Caco-2 (cell line): ENCODE results near the gene SPTLC1. TPM values are rescaled to one million over a fixed set of nuclear protein-coding genes. Genes with fewer than 3 reads are reported as not detected.
A peak's percentile ranks its signal among the peaks of the same experiment; 100 is the strongest.
"Not testable (repeated sequence)": the region's sequence is repeated elsewhere in the genome, so short reads cannot be mapped to it uniquely, and the experiment has no call there.

Source experiments
- BruUV-seq: library from RNA; stranded (reverse); fragments of 400-500 nt; replicated peaks from 2 replicates; lab custom pipeline; 2021; lab: Mats Ljungman, UMichigan
- CTCF ChIA-PET: fragments of 300-600 bp; sonication (Branson Sonifier 250); formaldehyde crosslinking; loops from one replicate; lab custom pipeline; 2022; ENCODE audit warnings: antibody characterized with exemption; lab: Charles Lee
- POLR2A ChIA-PET: fragments of 300-600 bp; sonication (Branson Sonifier 250); formaldehyde crosslinking; loops from one replicate; lab custom pipeline; 2022; ENCODE audit warnings: antibody characterized with exemption; lab: Charles Lee
- DNase-seq, 2 experiments: peaks; one replicate each; pipeline versions ENCODE4 v3.0.0 to v3.0.0-alpha.2; 2020 to 2022
- H3K27me3 ChIP-seq: replicated peaks from 2 replicates; pipeline ENCODE4 v1.6.0; 2011; ENCODE audit warnings: low read length; ENCODE audit not compliant: control insufficient read depth, insufficient read depth
- H3K36me3 ChIP-seq: 2 replicates; pipeline ENCODE4 v1.5.1; 2011; ENCODE audit warnings: low read length; ENCODE audit not compliant: control insufficient read depth, insufficient read depth
- H3K4me1 ChIP-seq: fragments of 250-450 bp; sonication (Bioruptor Pico); 2 replicates; pipeline ENCODE4 v1.5.1; 2020; ENCODE audit warnings: mild to moderate bottlenecking
- H3K4me3 ChIP-seq: 2 replicates; pipeline ENCODE4 v1.5.1; 2011; ENCODE audit warnings: low read depth, mild to moderate bottlenecking, control low read depth, low read length
- H3K9me3 ChIP-seq: fragments of 250-450 bp; sonication (Bioruptor Pico); 2 replicates; pipeline ENCODE4 v1.5.1; 2020; ENCODE audit warnings: mild to moderate bottlenecking, moderate library complexity
- H3K27ac Mint-ChIP-seq: one replicate; pipeline ENCODE4 v1.8.0; 2022; ENCODE audit warnings: mixed read lengths; ENCODE audit not compliant: unreplicated experiment
- H3K27me3 Mint-ChIP-seq: one replicate; pipeline ENCODE4 v1.8.0; 2022; ENCODE audit warnings: mixed read lengths; ENCODE audit not compliant: insufficient read depth, unreplicated experiment
- H3K36me3 Mint-ChIP-seq: one replicate; pipeline ENCODE4 v1.8.0; 2022; ENCODE audit warnings: mild to moderate bottlenecking, mixed read lengths; ENCODE audit not compliant: insufficient read depth, unreplicated experiment
- H3K4me1 Mint-ChIP-seq: one replicate; pipeline ENCODE4 v1.8.0; 2022; ENCODE audit warnings: low read depth, mixed read lengths; ENCODE audit not compliant: unreplicated experiment
- H3K4me3 Mint-ChIP-seq: one replicate; pipeline ENCODE4 v1.8.0; 2022; ENCODE audit warnings: mild to moderate bottlenecking, moderate library complexity, mixed read lengths; ENCODE audit not compliant: unreplicated experiment
- H3K9me3 Mint-ChIP-seq: one replicate; pipeline ENCODE4 v1.8.0; 2022; ENCODE audit warnings: mixed read lengths; ENCODE audit not compliant: unreplicated experiment
- intact Hi-C: fragments of 100-400 bp; cut with micrococcal nuclease; formaldehyde crosslinking; loops from one replicate; pipeline ENCODE4 v1.10.0; 2022; ENCODE audit not compliant: unreplicated experiment
- total RNA-seq: library from RNA; stranded (reverse); gene quantifications from 2 replicates; pipeline ENCODE4 v1.2.3, GENCODE V29; 2022
- TF ChIP-seq, protein P1 (sequence below), 2 experiments: fragments of 200-600 bp in 1 of 2; IDR thresholded peaks; 1 replicate in 1 of 2; 2 replicates in 1 of 2; pipeline versions ENCODE4 v1.5.1 to v1.8.0; 2011 to 2022; ENCODE audit warnings: antibody characterized with exemption in 1 of 2, control low read depth in 1 of 2, inconsistent platforms in 1 of 2, low read depth in 1 of 2, low read length in 1 of 2, mild to moderate bottlenecking in 1 of 2, moderate library complexity in 1 of 2; ENCODE audit not compliant: insufficient read depth in 1 of 2, severe bottlenecking in 1 of 2, unreplicated experiment in 1 of 2

The SPTLC1 gene
- total RNA-seq, 1 experiment from 2014 or later: 43.6 TPM

DNA sequence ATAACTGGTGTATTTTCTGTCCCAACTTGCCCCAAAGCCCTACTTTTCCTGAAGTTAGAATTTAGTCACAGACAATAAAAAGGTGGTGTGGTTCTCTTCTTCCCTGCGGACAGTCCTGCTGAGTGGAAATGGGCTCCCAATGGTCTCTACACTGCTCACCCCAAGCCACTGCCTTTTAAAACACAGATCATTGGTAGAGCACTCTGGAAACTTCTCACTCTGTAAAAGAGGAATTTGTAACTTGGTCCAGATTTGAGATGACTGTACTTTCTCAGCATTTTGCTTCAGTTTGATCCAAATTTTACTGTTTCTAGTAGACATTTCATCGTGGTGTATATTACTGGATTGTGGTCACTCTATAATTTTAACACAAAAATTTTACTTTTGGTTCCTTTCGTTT is 84.8 kb downstream of the SPTLC1 start:
- Mint-ChIP-seq H3K4me3 (no peak overlapping the region), H3K27me3 (no peaks in the 10 kb centered on the region), H3K36me3 (peaks cover 14% of the 10 kb centered on the region), H3K4me1 (no peaks in the 10 kb centered on the region), H3K27ac (no peak overlapping the region), H3K9me3 (no peaks in the 10 kb centered on the region)
- intact Hi-C loops: no loop called here
- POLR2A ChIA-PET: no interaction called here
- no TSS peak for BruUV-seq
- Histone ChIP-seq H3K4me3 (no peak overlapping the region), H3K36me3 (no peaks in the 10 kb centered on the region), H3K9me3 (no peaks in the 10 kb centered on the region), H3K4me1 (no peaks in the 10 kb centered on the region), H3K27me3 (no peaks in the 10 kb centered on the region)
- CTCF ChIA-PET: no interaction called here
- DNase-seq: no peak
- TF ChIP-seq, protein P1, sequence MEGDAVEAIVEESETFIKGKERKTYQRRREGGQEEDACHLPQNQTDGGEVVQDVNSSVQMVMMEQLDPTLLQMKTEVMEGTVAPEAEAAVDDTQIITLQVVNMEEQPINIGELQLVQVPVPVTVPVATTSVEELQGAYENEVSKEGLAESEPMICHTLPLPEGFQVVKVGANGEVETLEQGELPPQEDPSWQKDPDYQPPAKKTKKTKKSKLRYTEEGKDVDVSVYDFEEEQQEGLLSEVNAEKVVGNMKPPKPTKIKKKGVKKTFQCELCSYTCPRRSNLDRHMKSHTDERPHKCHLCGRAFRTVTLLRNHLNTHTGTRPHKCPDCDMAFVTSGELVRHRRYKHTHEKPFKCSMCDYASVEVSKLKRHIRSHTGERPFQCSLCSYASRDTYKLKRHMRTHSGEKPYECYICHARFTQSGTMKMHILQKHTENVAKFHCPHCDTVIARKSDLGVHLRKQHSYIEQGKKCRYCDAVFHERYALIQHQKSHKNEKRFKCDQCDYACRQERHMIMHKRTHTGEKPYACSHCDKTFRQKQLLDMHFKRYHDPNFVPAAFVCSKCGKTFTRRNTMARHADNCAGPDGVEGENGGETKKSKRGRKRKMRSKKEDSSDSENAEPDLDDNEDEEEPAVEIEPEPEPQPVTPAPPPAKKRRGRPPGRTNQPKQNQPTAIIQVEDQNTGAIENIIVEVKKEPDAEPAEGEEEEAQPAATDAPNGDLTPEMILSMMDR (IDR thresholded peaks at IDR 0.05; ENCODE audit: insufficient read depth in 1 of 2, low read depth in 1 of 2, low read length in 1 of 2, severe bottlenecking in 1 of 2, unreplicated experiment in 1 of 2): no peak

DNA sequence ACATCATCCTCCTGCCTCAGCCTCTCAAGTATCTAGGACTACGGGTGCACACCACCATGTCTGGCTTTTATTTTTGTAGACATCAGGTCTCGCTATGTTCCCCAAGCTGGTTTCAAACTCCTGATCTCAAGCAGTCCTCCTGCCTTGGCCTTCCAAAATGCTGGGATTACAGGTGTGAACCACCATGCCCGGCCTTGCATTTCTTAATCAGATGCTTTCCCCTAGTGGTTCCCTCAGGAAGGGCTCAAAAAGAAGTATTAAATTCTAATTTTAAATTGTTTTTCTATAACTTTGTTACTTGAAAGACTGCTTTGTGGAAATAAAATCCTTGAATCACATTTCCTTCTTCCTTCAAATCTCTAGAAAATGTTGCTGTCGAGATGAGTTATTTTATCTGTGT is 85.7 kb downstream of the SPTLC1 start:
- ChIA-PET CTCF (interaction anchor here (1.2 kb wide), 1 partner anchor 75 kb away, joined by 3 read pairs; no protein-coding TSS in a partner anchor), POLR2A (no interaction called here)
- Histone ChIP-seq H3K9me3 (no peaks in the 10 kb centered on the region), H3K4me3 (no peak overlapping the region), H3K36me3 (no peaks in the 10 kb centered on the region), H3K4me1 (no peaks in the 10 kb centered on the region), H3K27me3 (no peaks in the 10 kb centered on the region)
- TF ChIP-seq, protein P1 (IDR thresholded peaks at IDR 0.05; ENCODE audit: insufficient read depth in 1 of 2, low read depth in 1 of 2, low read length in 1 of 2, severe bottlenecking in 1 of 2, unreplicated experiment in 1 of 2): peak; percentile 24 to 28
- Mint-ChIP-seq H3K27ac (no peak overlapping the region), H3K9me3 (no peaks in the 10 kb centered on the region), H3K27me3 (no peaks in the 10 kb centered on the region), H3K4me1 (no peaks in the 10 kb centered on the region), H3K4me3 (no peak overlapping the region), H3K36me3 (peaks cover 14% of the 10 kb centered on the region)
- DNase-seq: peak in 1 of 2 experiments; percentile 1
- no TSS peak for BruUV-seq
- intact Hi-C loops: loop anchor here (10.0 kb wide), 1 partner anchor 255 kb away; no protein-coding TSS in a partner anchor

DNA sequence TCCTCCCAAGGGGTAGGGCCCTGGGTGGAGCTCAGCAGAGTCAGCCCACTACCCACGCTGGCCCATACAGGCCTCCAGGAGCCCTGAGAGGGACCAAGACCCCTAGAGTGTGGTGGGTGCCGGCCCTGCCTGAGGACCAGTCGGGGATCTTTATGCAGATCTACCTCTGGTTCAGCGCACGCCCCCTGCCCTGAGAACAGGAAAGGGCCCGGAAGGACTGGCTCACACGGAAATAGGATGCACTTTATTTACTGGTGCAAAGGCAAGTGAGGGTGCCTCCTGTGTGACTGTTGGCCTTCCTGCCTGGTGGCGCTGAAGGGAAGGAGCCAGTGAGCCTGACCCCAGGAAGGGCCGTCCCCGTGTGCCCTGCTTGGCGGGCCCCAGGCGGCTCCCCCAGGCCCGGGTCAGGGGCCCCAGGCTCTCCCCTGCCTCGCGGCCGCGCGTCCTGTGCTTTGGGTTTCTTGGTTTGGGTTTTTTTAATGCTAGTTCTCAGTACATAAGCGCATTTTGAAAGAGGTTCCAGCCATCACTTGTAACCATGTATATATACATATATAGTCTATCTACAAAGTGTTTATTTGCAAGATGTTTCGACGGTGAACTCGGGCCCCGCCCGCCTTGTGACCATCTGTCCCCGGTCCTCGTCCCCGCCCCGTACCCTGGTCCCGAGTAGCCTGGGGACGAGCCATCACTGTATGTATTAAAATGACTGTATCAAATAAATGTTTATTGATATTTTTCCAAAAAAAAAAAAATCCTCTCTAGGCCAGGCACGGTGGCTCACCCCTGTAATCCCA is 88.8 kb downstream of the SPTLC1 start:
- Mint-ChIP-seq H3K4me1 (no peaks in the 10 kb centered on the region), H3K27me3 (no peaks in the 10 kb centered on the region), H3K4me3 (no peak overlapping the region), H3K36me3 (peaks cover 6% of the 10 kb centered on the region), H3K9me3 (no peaks in the 10 kb centered on the region), H3K27ac (no peak overlapping the region)
- H3K36me3 ChIP-seq: no peaks in the 10 kb centered on the region
- no peak for DNase-seq
- no peaks in the 10 kb centered on the region for H3K9me3 ChIP-seq
- BruUV-seq: no TSS peak
- H3K4me1 ChIP-seq: no peaks in the 10 kb centered on the region
- intact Hi-C loops: loop anchor here (10.0 kb wide), 1 partner anchor 252 kb away; no protein-coding TSS in a partner anchor
- H3K27me3 ChIP-seq: no peaks in the 10 kb centered on the region
- TF ChIP-seq, protein P1 (IDR thresholded peaks at IDR 0.05; ENCODE audit: insufficient read depth in 1 of 2, low read depth in 1 of 2, low read length in 1 of 2, severe bottlenecking in 1 of 2, unreplicated experiment in 1 of 2): no peak
- POLR2A ChIA-PET: no interaction called here
- H3K4me3 ChIP-seq: no peak overlapping the region
- CTCF ChIA-PET: no interaction called here

DNA sequence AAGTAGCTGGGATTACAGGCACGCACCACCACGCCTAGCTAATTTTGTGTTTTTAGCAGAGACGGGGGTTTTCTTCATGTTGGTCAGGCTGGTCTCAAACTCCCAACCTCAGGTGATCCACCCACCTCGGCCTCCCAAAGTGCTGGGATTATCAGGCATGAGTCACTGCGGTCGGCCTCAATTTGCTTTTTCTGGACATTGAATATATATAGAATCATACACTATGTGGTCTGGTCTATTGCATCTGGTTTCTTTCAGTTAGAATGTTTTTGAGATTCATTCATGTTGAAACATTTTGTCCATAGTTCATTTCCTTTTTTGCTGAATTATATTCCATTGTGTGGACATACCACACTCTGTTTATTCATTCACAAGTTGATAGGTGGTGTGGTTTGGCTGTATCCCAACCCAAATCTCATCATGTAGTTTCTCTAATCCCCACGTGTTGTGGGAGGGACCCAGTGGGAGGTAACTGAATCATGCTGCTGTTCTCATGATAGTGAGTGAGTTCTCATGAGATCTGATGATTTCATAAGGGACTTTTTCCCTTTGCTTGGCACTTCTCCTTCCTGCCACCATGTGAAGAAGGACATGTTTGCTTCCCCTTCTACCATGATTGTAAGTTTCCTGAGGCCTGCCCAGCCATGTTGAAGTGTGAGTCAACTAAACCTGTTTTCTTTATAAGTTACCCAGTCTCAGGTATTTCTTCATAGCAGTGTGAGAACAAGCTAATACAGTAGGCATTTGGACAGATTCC is 93.2 kb downstream of the SPTLC1 start:
- BruUV-seq, CTCF ChIA-PET, H3K27me3 Mint-ChIP-seq, DNase-seq, H3K4me1 ChIP-seq, H3K4me1 Mint-ChIP-seq, H3K4me3 Mint-ChIP-seq, H3K9me3 ChIP-seq, H3K4me3 ChIP-seq, H3K36me3 Mint-ChIP-seq, H3K27ac Mint-ChIP-seq, H3K36me3 ChIP-seq, POLR2A ChIA-PET, H3K27me3 ChIP-seq, H3K9me3 Mint-ChIP-seq: not testable (repeated sequence)
- intact Hi-C loops: loop anchor here (2.0 to 10.0 kb wide), 2 partner anchors 67 to 247 kb away; no protein-coding TSS in a partner anchor
